GM06990 (cell line): ENCODE measurements around the gene RPL35.

Experiments
- DNase-seq: peaks from one replicate; pipeline ENCODE4 v3.0.0-alpha.2; 2011; ENCODE audit not compliant: insufficient read length; ENCODE audit errors: extremely low read depth
- H3K27me3 ChIP-seq: replicated peaks from 2 replicates; pipeline ENCODE4 v1.6.0; 2011; ENCODE audit warnings: low read length; ENCODE audit not compliant: control insufficient read depth, insufficient read depth
- H3K36me3 ChIP-seq: 2 replicates; pipeline ENCODE4 v1.5.1; 2011; ENCODE audit warnings: low read length; ENCODE audit not compliant: control insufficient read depth, insufficient read depth
- H3K4me3 ChIP-seq: replicated peaks from 2 replicates; pipeline ENCODE4 v1.5.1; 2011; ENCODE audit warnings: low read depth, mild to moderate bottlenecking, control low read depth, low read length
- CTCF ChIP-seq: IDR thresholded peaks from 2 replicates; pipeline ENCODE4 v1.5.1; 2011; ENCODE audit warnings: low read length, control low read depth, mild to moderate bottlenecking, inconsistent platforms; ENCODE audit not compliant: insufficient read depth, poor library complexity, severe bottlenecking

The RPL35 gene

GRCh38 chr9:124854822-124855221 is 6.9 kb downstream of the RPL35 start:
- DNase-seq = no peak

GRCh38 chr9:124854161-124854560 is 7.6 kb downstream of the RPL35 start:
- Histone ChIP-seq H3K27me3 (no peaks in the 10 kb centered on the region), H3K36me3 (peaks cover 27% of the 10 kb centered on the region), H3K4me3 (no peak overlapping the region)
- no peak for TF ChIP-seq CTCF
- DNase-seq = no peak

More at GRCh38 chr9:124854822-124855221, 6.9 kb downstream of the RPL35 start:
- peaks cover 32% of the 10 kb centered on the region for H3K36me3 ChIP-seq
- H3K27me3 ChIP-seq = no peaks in the 10 kb centered on the region
- no peak for TF ChIP-seq CTCF
- no peak overlapping the region for H3K4me3 ChIP-seq

- no peak for DNase-seq
- Histone ChIP-seq H3K36me3 (peaks cover 22% of the 10 kb centered on the region), H3K27me3 (no peaks in the 10 kb centered on the region), H3K4me3 (peak overlapping the region; percentile 56)
- TF ChIP-seq CTCF = no peak
Measured at GRCh38 chr9:124853605-124854143, 8.1 kb downstream of the RPL35 start.

GRCh38 chr9:124852829-124853531 is 8.8 kb downstream of the RPL35 start, which contains the start of gene WDR38:
Gene WDR38 (plus strand): TSS chr9:124853460. CDS start chr9:124853532, 72 bp downstream.
- TF ChIP-seq CTCF = peak; percentile 56

GRCh38 chr9:124852121-124852828 is 9.5 kb downstream of the RPL35 start:
- TF ChIP-seq CTCF = no peak
- H3K36me3 ChIP-seq = peaks cover 8% of the 10 kb centered on the region
- H3K27me3 ChIP-seq = no peaks in the 10 kb centered on the region
- DNase-seq = no peak
- H3K4me3 ChIP-seq = no peak overlapping the region

More at GRCh38 chr9:124852829-124853531, 8.8 kb downstream of the RPL35 start, which contains the start of gene WDR38:
- H3K4me3 ChIP-seq = peak within 1 kb of the TSS; percentile 56
- no peaks in the 10 kb centered on the region for H3K27me3 ChIP-seq
- peak; percentile 87 for DNase-seq
- H3K36me3 ChIP-seq = peaks cover 15% of the 10 kb centered on the region
